Osteocyte (in vitro differentiated cells): ENCODE results near the gene CDC14A. TPM values are rescaled to one million over a fixed set of nuclear protein-coding genes. Genes with fewer than 3 reads are reported as not detected.

Experiments used
- DNase-seq: peaks from one replicate; pipeline ENCODE4 v3.0.0; 2021; ENCODE audit warnings: mixed read lengths; ENCODE audit not compliant: unreplicated experiment; ENCODE audit errors: extremely low spot score
- H3K27ac Mint-ChIP-seq: one replicate; pipeline ENCODE4 v1.8.0; 2021; ENCODE audit warnings: mild to moderate bottlenecking, mixed read lengths; ENCODE audit not compliant: unreplicated experiment
- H3K27me3 Mint-ChIP-seq: one replicate; pipeline ENCODE4 v1.8.0; 2021; ENCODE audit warnings: mixed read lengths; ENCODE audit not compliant: unreplicated experiment
- H3K36me3 Mint-ChIP-seq: one replicate; pipeline ENCODE4 v1.8.0; 2021; ENCODE audit warnings: mixed read lengths; ENCODE audit not compliant: unreplicated experiment
- H3K4me1 Mint-ChIP-seq: one replicate; pipeline ENCODE4 v1.8.0; 2021; ENCODE audit warnings: mixed read lengths; ENCODE audit not compliant: unreplicated experiment
- H3K4me3 Mint-ChIP-seq: one replicate; pipeline ENCODE4 v1.8.0; 2021; ENCODE audit warnings: mild to moderate bottlenecking, moderate library complexity, mixed read lengths; ENCODE audit not compliant: unreplicated experiment
- H3K9me3 Mint-ChIP-seq: one replicate; pipeline ENCODE4 v1.8.0; 2021; ENCODE audit warnings: mixed read lengths; ENCODE audit not compliant: unreplicated experiment
- CTCF ChIP-seq: fragments of 200-600 bp; sonication (generic); IDR thresholded peaks from 2 replicates; pipeline ENCODE4 v1.5.0; 2021; ENCODE audit warnings: antibody characterized with exemption, mild to moderate bottlenecking, moderate library complexity
- total RNA-seq: library from RNA; stranded (reverse); gene quantifications from 2 replicates; pipeline ENCODE4 v1.2.1, GENCODE V29; 2021

Gene CDC14A
- total RNA-seq, 1 donor from 2014 or later: 2.8 TPM

- H3K36me3 Mint-ChIP-seq: no peaks in the 10 kb centered on the region
- H3K4me3 Mint-ChIP-seq: no peak overlapping the region
- peaks cover 10% of the 10 kb centered on the region for H3K9me3 Mint-ChIP-seq
- no peak for DNase-seq
- TF ChIP-seq CTCF: no peak
- H3K4me1 Mint-ChIP-seq: no peaks in the 10 kb centered on the region
- H3K27me3 Mint-ChIP-seq: peaks cover 7% of the 10 kb centered on the region
- no peak overlapping the region for H3K27ac Mint-ChIP-seq
Observed at GRCh38 chr1:100306735-100307313, 45.5 kb upstream of the CDC14A start.

- no peaks in the 10 kb centered on the region for H3K4me1 Mint-ChIP-seq
- no peak for DNase-seq
Observed at GRCh38 chr1:100308777-100309176, 43.5 kb upstream of the CDC14A start.

GRCh38 chr1:100309863-100310262, 42.4 kb upstream of the CDC14A start:
- H3K4me1 Mint-ChIP-seq: no peaks in the 10 kb centered on the region
- no peak for DNase-seq
- no peak overlapping the region for H3K4me3 Mint-ChIP-seq
- H3K9me3 Mint-ChIP-seq: peaks cover 10% of the 10 kb centered on the region
- H3K36me3 Mint-ChIP-seq: no peaks in the 10 kb centered on the region
- peaks cover 24% of the 10 kb centered on the region for H3K27me3 Mint-ChIP-seq
- TF ChIP-seq CTCF: no peak
- no peak overlapping the region for H3K27ac Mint-ChIP-seq

More at GRCh38 chr1:100308777-100309176, 43.5 kb upstream of the CDC14A start:
- Mint-ChIP-seq H3K27ac (no peak overlapping the region), H3K4me3 (no peak overlapping the region), H3K9me3 (peaks cover 10% of the 10 kb centered on the region), H3K27me3 (peaks cover 15% of the 10 kb centered on the region), H3K36me3 (no peaks in the 10 kb centered on the region)
- no peak for TF ChIP-seq CTCF

GRCh38 chr1:100313382-100313781, 38.9 kb upstream of the CDC14A start:
- H3K9me3 Mint-ChIP-seq: peaks cover 6% of the 10 kb centered on the region
- H3K4me3 Mint-ChIP-seq: no peak overlapping the region
- no peaks in the 10 kb centered on the region for H3K4me1 Mint-ChIP-seq
- DNase-seq: no peak
- no peak overlapping the region for H3K27ac Mint-ChIP-seq
- TF ChIP-seq CTCF: no peak
- peaks cover 32% of the 10 kb centered on the region for H3K27me3 Mint-ChIP-seq
- H3K36me3 Mint-ChIP-seq: no peaks in the 10 kb centered on the region

GRCh38 chr1:100316622-100317021, 35.7 kb upstream of the CDC14A start:
- TF ChIP-seq CTCF: no peak
- Mint-ChIP-seq H3K4me3 (no peak overlapping the region), H3K27ac (no peak overlapping the region), H3K27me3 (peaks cover 28% of the 10 kb centered on the region), H3K36me3 (peaks cover 2% of the 10 kb centered on the region), H3K4me1 (no peaks in the 10 kb centered on the region), H3K9me3 (peaks cover 10% of the 10 kb centered on the region)
- no peak for DNase-seq
